WTC11 (cell line): ENCODE results near the gene KRT16.

Experiments used
- ARID4B ChIP-seq: sonication (generic); formaldehyde crosslinking; IDR thresholded peaks from 2 replicates; pipeline ENCODE4 v1.8.0; 2023; ENCODE audit warnings: missing genetic modification reagents, mild to moderate bottlenecking, borderline replicate concordance
- ATF3 ChIP-seq: sonication (generic); formaldehyde crosslinking; conservative IDR thresholded peaks from 2 replicates; pipeline ENCODE4 v1.8.1; 2022; ENCODE audit warnings: mild to moderate bottlenecking, missing genetic modification reagents
- CTCF ChIP-seq: fragments of 200-600 bp; IDR thresholded peaks from 2 replicates; pipeline ENCODE4 v1.8.0; 2022; ENCODE audit warnings: antibody characterized with exemption
- STAT6 ChIP-seq: sonication (generic); formaldehyde crosslinking; conservative IDR thresholded peaks from 2 replicates; pipeline ENCODE4 v1.8.1; 2023; ENCODE audit warnings: mild to moderate bottlenecking, low read depth, missing genetic modification reagents, moderate library complexity

- TF ChIP-seq STAT6 (CRISPR knock-in tag): no peak
- TF ChIP-seq ARID4B (CRISPR knock-in tag): no peak
- TF ChIP-seq ATF3 (CRISPR knock-in tag): no peak
- TF ChIP-seq CTCF: no peak
Observed at GRCh38 chr17:41561554-41561953, 51.0 kb downstream of the KRT16 start.
